HepG2 (cell line): ENCODE data around the gene GPR4. TPM values are rescaled to one million over a fixed set of nuclear protein-coding genes. Genes with fewer than 3 reads are reported as not detected.

Source experiments
- ATAC-seq: fragments of 200-7000 bp; cut with Tn5 transposase; 3 replicates; pipeline ENCODE4 v1.9.1; 2020; ENCODE audit warnings: mild to moderate bottlenecking, moderate library complexity
- BruUV-seq: library from RNA; stranded (reverse); fragments of 400-500 nt; replicated peaks from 2 replicates; lab custom pipeline; 2021; lab: Mats Ljungman, UMichigan
- CTCF ChIA-PET: fragments of 300-600 bp; formaldehyde crosslinking; extraction: SDS; loops from one replicate; lab custom pipeline; 2021; ENCODE audit warnings: low total read pairs, inconsistent platforms, low intra/inter-chr PET ratio; lab: Yijun Ruan, JAX
- POLR2A ChIA-PET: fragments of 350-600 bp; sonication (Branson Sonifier 250); formaldehyde crosslinking; loops from one replicate; lab custom pipeline; 2020; ENCODE audit warnings: antibody characterized with exemption, inconsistent platforms; lab: Yijun Ruan, JAX
- DNase-seq: peaks from one replicate; pipeline ENCODE4 v3.0.0-alpha.2; 2015; ENCODE audit warnings: low spot score
- FAIRE-seq: peaks from 3 replicates; lab custom pipeline; 2011; peaks lifted over from hg19 to GRCh38; lab: Jason Lieb, UNC
- H2AFZ ChIP-seq: one replicate; pipeline ENCODE4 v1.6.1; 2011; ENCODE audit warnings: low read length, inconsistent platforms
- H3K27ac ChIP-seq: fragments of 300-600 bp; 3 replicates; pipeline ENCODE4 v1.8.0; 2011; ENCODE audit warnings: mixed run types, mild to moderate bottlenecking, mixed read lengths, low read length, inconsistent platforms; ENCODE audit not compliant: insufficient read depth; ENCODE audit errors: extremely low read length
- H3K27me3 ChIP-seq, 2 experiments: fragments of 200-600 bp in 1 of 2; 2 replicates in 1 of 2; 3 replicates in 1 of 2; pipeline versions ENCODE4 v1.6.0 to v1.8.0; 2011; ENCODE audit warnings: low read length in 2 of 2, mild to moderate bottlenecking in 2 of 2, moderate library complexity in 2 of 2, inconsistent platforms in 1 of 2; ENCODE audit not compliant: insufficient read depth in 2 of 2, control insufficient read depth in 1 of 2
- H3K36me3 ChIP-seq, 2 experiments: fragments of 200-600 bp in 1 of 2; replicated peaks in 1 of 2; 2 replicates in 1 of 2; 3 replicates in 1 of 2; pipeline versions ENCODE4 v1.5.1 to v1.8.0; 2011; ENCODE audit warnings: low read length in 2 of 2, inconsistent platforms in 1 of 2; ENCODE audit not compliant: insufficient read depth in 2 of 2, control insufficient read depth in 1 of 2
- H3K4me1 ChIP-seq: 2 replicates; pipeline ENCODE4 v1.5.1; 2012; ENCODE audit warnings: low read length, inconsistent platforms; ENCODE audit not compliant: insufficient read depth
- H3K4me2 ChIP-seq: 2 replicates; pipeline ENCODE4 v1.6.0; 2011; ENCODE audit warnings: low read depth, low read length, inconsistent platforms
- H3K4me3 ChIP-seq, 3 experiments: fragments of 200-600 bp in 1 of 3; sonication (generic), shearing (Covaris generic) in 1 of 3; replicated peaks in 1 of 3; 2 replicates each; pipeline ENCODE4 v1.5.1; 2011 to 2016; ENCODE audit warnings: low read length in 3 of 3, inconsistent platforms in 2 of 3, low read depth in 2 of 3, mild to moderate bottlenecking in 2 of 3, control low read depth in 1 of 3, mixed read lengths in 1 of 3; ENCODE audit not compliant: insufficient read depth in 1 of 3
- H3K79me2 ChIP-seq: one replicate; pipeline ENCODE4 v1.6.1; 2011; ENCODE audit warnings: low read length, inconsistent platforms; ENCODE audit not compliant: insufficient read depth
- H3K9ac ChIP-seq: 2 replicates; pipeline ENCODE4 v1.6.0; 2011; ENCODE audit warnings: mild to moderate bottlenecking, low read depth, low read length, inconsistent platforms; ENCODE audit not compliant: insufficient read depth
- H3K9me3 ChIP-seq: 2 replicates; pipeline ENCODE4 v1.5.1; 2012; ENCODE audit warnings: mild to moderate bottlenecking, low read length
- H4K20me1 ChIP-seq: 2 replicates; pipeline ENCODE4 v1.6.0; 2011; ENCODE audit warnings: inconsistent platforms, mild to moderate bottlenecking, low read length, moderate library complexity; ENCODE audit not compliant: insufficient read depth
- DR1 ChIP-seq: sonication (generic); formaldehyde crosslinking; IDR thresholded peaks from 2 replicates; pipeline ENCODE4 v1.8.0; 2021; ENCODE audit warnings: mild to moderate bottlenecking, missing genetic modification reagents, inconsistent platforms
- ELF3 ChIP-seq: IDR thresholded peaks from 2 replicates; pipeline ENCODE4 v1.6.1; 2016; ENCODE audit warnings: missing genetic modification reagents, missing compliant biosample characterization
- TFDP1 ChIP-seq: IDR thresholded peaks from 2 replicates; pipeline ENCODE4 v1.6.1; 2016; ENCODE audit warnings: missing compliant biosample characterization, missing genetic modification reagents, borderline replicate concordance
- ZNF281 ChIP-seq: sonication (generic); formaldehyde crosslinking; IDR thresholded peaks from 2 replicates; pipeline ENCODE4 v1.4.0; 2020; ENCODE audit warnings: missing genetic modification reagents, borderline replicate concordance
- ZNF770 ChIP-seq: sonication (generic); formaldehyde crosslinking; IDR thresholded peaks from 2 replicates; pipeline ENCODE4 v1.5.0; 2020; ENCODE audit warnings: mild to moderate bottlenecking, missing genetic modification reagents
- ZNF776 ChIP-seq: sonication (generic); formaldehyde crosslinking; IDR thresholded peaks from 2 replicates; pipeline ENCODE4 v1.4.0; 2020; ENCODE audit warnings: mild to moderate bottlenecking, missing genetic modification reagents
- ZNF782 ChIP-seq: sonication (generic); formaldehyde crosslinking; IDR thresholded peaks from 2 replicates; pipeline ENCODE4 v1.4.0; 2020; ENCODE audit warnings: missing genetic modification reagents, mild to moderate bottlenecking, borderline replicate concordance
- WGBS: methylation state at CpG from one replicate; pipeline ENCODE4 v1.1.6; 2017; ENCODE audit warnings: low lambda C conversion rate; 5-methylcytosine and 5-hydroxymethylcytosine counted together
- in situ Hi-C: cut with HindIII; loops from 2 replicates; pipeline ENCODE4 v1.10.0; 2017; ENCODE audit warnings: low pct_unique_long_range_greater_than_20kb; ENCODE audit not compliant: extremely low pct_ligation_motif_present
- intact Hi-C: fragments of 100-400 bp; cut with micrococcal nuclease; formaldehyde crosslinking; loops from one replicate; pipeline ENCODE4 v1.10.0; 2022; ENCODE audit not compliant: unreplicated experiment
- polyA plus RNA-seq, 8 experiments: library from polyadenylated mRNA; depleted of rRNA in 3 of 8; stranded (reverse) in 7 of 8; unstranded in 1 of 8; fragments of >200 nt; fragmentation: Illumina TruSeq in 4 of 8; extraction: Trizol in 4 of 8; gene quantifications; 2 replicates each; pipeline versions ENCODE4 v1.2.1 to v1.2.3, GENCODE V29; 2011 to 2016; ENCODE audit warnings: low read depth in 4 of 8, missing spikeins in 1 of 8, mixed read lengths in 1 of 8; ENCODE audit not compliant: insufficient read depth in 1 of 8
- total RNA-seq, 5 experiments: library from RNA; depleted of rRNA; stranded (reverse); fragments of >200 nt; fragmentation: Illumina TruSeq; extraction: Trizol; gene quantifications; 2 replicates each; pipeline ENCODE4 v1.2.3, GENCODE V29; 2016; ENCODE audit warnings: low read depth in 1 of 5
- TF ChIP-seq, protein P1 (sequence below): sonication (generic); formaldehyde crosslinking; IDR thresholded peaks from 2 replicates; pipeline ENCODE4 v1.4.0; 2020; ENCODE audit warnings: missing genetic modification reagents
- TF ChIP-seq, protein P2 (sequence below): sonication (generic); formaldehyde crosslinking; IDR thresholded peaks from 2 replicates; pipeline ENCODE4 v1.4.0; 2020; ENCODE audit warnings: missing genetic modification reagents

Gene GPR4
- total and polyA plus RNA-seq, 2 of the 13 experiments (the other 11 are each of a cell fraction or from before 2014, with no cell fraction given), result 0.15 TPM; not detected in 1

GRCh38 chr19:45597425-45598111 is 4.4 kb downstream of the GPR4 start (continued):
- TF ChIP-seq ZNF770 (CRISPR knock-in tag) (no peak), DR1 (CRISPR knock-in tag) (no peak), ZNF782 (CRISPR knock-in tag) (no peak), ZNF776 (CRISPR knock-in tag) (no peak), TFDP1 (CRISPR knock-in tag) (no peak)

GRCh38 chr19:45595814-45596213 is 6.2 kb downstream of the GPR4 start:
- intact Hi-C loops (no loop called here), in situ Hi-C loops (no loop called here)
- Histone ChIP-seq H3K9me3 (no peaks in the 10 kb centered on the region), H2AFZ (no peak overlapping the region), H3K9ac (no peak overlapping the region), H3K4me3 (no peak overlapping the region), H3K36me3 (no peaks in the 10 kb centered on the region), H3K79me2 (no peaks in the 10 kb centered on the region), H3K27me3 (peaks cover 4 to 44% of the 10 kb centered on the region in 2 experiments; a peak in 4 of 5 replicates), H4K20me1 (no peaks in the 10 kb centered on the region), H3K4me1 (peaks cover 6% of the 10 kb centered on the region), H3K4me2 (no peak overlapping the region), H3K27ac (no peak overlapping the region)
- 34% methylated on average over 6 of the region's 6 CpGs for WGBS
- POLR2A ChIA-PET, result no interaction called here
- FAIRE-seq (no peak), ATAC-seq (no peak), DNase-seq (no peak)
- BruUV-seq, result no TSS peak
- CTCF ChIA-PET, result no interaction called here
- TF ChIP-seq ELF3 (CRISPR knock-in tag) (no peak), ZNF281 (CRISPR knock-in tag) (no peak)
- TF ChIP-seq, protein P1, sequence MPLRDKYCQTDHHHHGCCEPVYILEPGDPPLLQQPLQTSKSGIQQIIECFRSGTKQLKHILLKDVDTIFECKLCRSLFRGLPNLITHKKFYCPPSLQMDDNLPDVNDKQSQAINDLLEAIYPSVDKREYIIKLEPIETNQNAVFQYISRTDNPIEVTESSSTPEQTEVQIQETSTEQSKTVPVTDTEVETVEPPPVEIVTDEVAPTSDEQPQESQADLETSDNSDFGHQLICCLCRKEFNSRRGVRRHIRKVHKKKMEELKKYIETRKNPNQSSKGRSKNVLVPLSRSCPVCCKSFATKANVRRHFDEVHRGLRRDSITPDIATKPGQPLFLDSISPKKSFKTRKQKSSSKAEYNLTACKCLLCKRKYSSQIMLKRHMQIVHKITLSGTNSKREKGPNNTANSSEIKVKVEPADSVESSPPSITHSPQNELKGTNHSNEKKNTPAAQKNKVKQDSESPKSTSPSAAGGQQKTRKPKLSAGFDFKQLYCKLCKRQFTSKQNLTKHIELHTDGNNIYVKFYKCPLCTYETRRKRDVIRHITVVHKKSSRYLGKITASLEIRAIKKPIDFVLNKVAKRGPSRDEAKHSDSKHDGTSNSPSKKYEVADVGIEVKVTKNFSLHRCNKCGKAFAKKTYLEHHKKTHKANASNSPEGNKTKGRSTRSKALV (CRISPR knock-in tag), result no peak
- TF ChIP-seq, protein P2, sequence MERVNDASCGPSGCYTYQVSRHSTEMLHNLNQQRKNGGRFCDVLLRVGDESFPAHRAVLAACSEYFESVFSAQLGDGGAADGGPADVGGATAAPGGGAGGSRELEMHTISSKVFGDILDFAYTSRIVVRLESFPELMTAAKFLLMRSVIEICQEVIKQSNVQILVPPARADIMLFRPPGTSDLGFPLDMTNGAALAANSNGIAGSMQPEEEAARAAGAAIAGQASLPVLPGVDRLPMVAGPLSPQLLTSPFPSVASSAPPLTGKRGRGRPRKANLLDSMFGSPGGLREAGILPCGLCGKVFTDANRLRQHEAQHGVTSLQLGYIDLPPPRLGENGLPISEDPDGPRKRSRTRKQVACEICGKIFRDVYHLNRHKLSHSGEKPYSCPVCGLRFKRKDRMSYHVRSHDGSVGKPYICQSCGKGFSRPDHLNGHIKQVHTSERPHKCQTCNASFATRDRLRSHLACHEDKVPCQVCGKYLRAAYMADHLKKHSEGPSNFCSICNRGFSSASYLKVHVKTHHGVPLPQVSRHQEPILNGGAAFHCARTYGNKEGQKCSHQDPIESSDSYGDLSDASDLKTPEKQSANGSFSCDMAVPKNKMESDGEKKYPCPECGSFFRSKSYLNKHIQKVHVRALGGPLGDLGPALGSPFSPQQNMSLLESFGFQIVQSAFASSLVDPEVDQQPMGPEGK (CRISPR knock-in tag), result no peak
